ENCODE results near the gene CEP72. TPM values are rescaled to one million over a fixed set of nuclear protein-coding genes. Genes with fewer than 3 reads are reported as not detected.

The CEP72 gene
- total RNA-seq, 1 experiment from 2014 or later, result 33.2 TPM

DNA sequence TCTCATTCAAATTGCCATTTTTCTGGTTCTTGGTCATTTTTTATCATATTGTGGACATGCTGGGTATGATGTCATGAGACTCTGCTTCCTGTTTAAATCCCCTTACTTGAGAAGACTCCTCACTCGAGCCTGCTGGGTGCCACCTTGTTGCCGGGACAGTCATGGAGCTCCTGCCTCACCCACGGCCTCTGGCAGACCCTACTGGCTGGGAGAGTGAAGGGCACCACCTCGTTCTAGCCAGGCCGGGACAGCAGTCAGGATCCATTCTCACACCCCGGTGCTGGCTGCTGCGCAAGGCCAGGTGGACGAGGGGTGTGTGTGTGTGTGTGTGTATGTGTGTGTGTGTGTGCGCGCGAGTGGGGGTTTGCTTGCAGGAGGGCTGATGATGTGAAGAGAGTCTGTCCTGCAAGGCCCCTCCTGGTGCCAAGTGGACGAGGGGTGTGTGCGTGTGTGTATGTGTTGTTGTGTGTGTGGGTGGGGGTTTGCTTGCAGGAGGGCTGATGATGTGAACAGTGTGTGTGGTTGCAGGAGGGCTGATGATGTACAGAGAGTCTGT is 4.4 kb downstream of the CEP72 start:
- DNase-seq (ENCODE audit: low read depth, low spot score), result no peak
- TF ChIP-seq CTCF (IDR thresholded peaks at IDR 0.05), result no peak
- TF ChIP-seq TCF7L2 (IDR thresholded peaks at IDR 0.05; ENCODE audit: low read depth, low read length), result no peak
- TF ChIP-seq SIN3A (IDR thresholded peaks at IDR 0.05; ENCODE audit: borderline replicate concordance, insufficient read depth, low read depth, low read length), result no peak
- TF ChIP-seq, protein P1, sequence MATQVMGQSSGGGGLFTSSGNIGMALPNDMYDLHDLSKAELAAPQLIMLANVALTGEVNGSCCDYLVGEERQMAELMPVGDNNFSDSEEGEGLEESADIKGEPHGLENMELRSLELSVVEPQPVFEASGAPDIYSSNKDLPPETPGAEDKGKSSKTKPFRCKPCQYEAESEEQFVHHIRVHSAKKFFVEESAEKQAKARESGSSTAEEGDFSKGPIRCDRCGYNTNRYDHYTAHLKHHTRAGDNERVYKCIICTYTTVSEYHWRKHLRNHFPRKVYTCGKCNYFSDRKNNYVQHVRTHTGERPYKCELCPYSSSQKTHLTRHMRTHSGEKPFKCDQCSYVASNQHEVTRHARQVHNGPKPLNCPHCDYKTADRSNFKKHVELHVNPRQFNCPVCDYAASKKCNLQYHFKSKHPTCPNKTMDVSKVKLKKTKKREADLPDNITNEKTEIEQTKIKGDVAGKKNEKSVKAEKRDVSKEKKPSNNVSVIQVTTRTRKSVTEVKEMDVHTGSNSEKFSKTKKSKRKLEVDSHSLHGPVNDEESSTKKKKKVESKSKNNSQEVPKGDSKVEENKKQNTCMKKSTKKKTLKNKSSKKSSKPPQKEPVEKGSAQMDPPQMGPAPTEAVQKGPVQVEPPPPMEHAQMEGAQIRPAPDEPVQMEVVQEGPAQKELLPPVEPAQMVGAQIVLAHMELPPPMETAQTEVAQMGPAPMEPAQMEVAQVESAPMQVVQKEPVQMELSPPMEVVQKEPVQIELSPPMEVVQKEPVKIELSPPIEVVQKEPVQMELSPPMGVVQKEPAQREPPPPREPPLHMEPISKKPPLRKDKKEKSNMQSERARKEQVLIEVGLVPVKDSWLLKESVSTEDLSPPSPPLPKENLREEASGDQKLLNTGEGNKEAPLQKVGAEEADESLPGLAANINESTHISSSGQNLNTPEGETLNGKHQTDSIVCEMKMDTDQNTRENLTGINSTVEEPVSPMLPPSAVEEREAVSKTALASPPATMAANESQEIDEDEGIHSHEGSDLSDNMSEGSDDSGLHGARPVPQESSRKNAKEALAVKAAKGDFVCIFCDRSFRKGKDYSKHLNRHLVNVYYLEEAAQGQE (IDR thresholded peaks at IDR 0.05; ENCODE audit: insufficient read depth in 1 of 2, low read depth in 2 of 2, low read length in 1 of 2), result no peak
- no peak for TF ChIP-seq POLR2AphosphoS5 (IDR thresholded peaks at IDR 0.05; ENCODE audit: low read depth, low read length)
- intact Hi-C loops (cut with micrococcal nuclease; ENCODE audit: unreplicated experiment) (loop anchor here (10.0 kb wide), 1 partner anchor 142 kb away; no protein-coding TSS in a partner anchor), in situ Hi-C loops (cut with HindIII; ENCODE audit: low pct_unique_long_range_greater_than_20kb, low sequenced_read_pairs) (no loop called here)
- Histone ChIP-seq H3K9me3 (ENCODE audit: control insufficient read depth, insufficient read depth, low read depth, low read length) (no peaks in the 10 kb centered on the region), H3K27ac (ENCODE audit: low read length) (no peak overlapping the region), H3K4me1 (ENCODE audit: control insufficient read depth, insufficient read depth, low read length) (0 out of 2 replicates have a peak, but pooled peaks cover 2% of the 10 kb centered on the region), H3K36me3 (ENCODE audit: control insufficient read depth, insufficient read depth, low read length) (peaks cover 12% of the 10 kb centered on the region), H3K4me3 (ENCODE audit: low read depth in 2 of 2, low read length in 2 of 2) (no peak overlapping the region), H3K27me3 (ENCODE audit: control insufficient read depth, insufficient read depth, low read length) (no peaks in the 10 kb centered on the region)
- CTCF ChIA-PET, result no interaction called here
- POLR2A ChIA-PET, result no interaction called here
- no peak for ATAC-seq
- no TSS peak for BruUV-seq (replicated peaks)

- no peak for DNase-seq (ENCODE audit: low read depth, low spot score)
- no TSS peak for BruUV-seq (replicated peaks)
- TF ChIP-seq CTCF (IDR thresholded peaks at IDR 0.05) (no peak), POLR2AphosphoS5 (IDR thresholded peaks at IDR 0.05; ENCODE audit: low read depth, low read length) (no peak)
- CTCF ChIA-PET, result no interaction called here
- peaks cover 12% of the 10 kb centered on the region for H3K36me3 ChIP-seq (ENCODE audit: control insufficient read depth, insufficient read depth, low read length)
- POLR2A ChIA-PET, result no interaction called here
- in situ Hi-C loops (cut with HindIII; ENCODE audit: low pct_unique_long_range_greater_than_20kb, low sequenced_read_pairs), result no loop called here
- H3K4me3 ChIP-seq (ENCODE audit: low read depth in 2 of 2, low read length in 2 of 2), result no peak overlapping the region
- no peaks in the 10 kb centered on the region for H3K9me3 ChIP-seq (ENCODE audit: control insufficient read depth, insufficient read depth, low read depth, low read length)
- H3K27ac ChIP-seq (ENCODE audit: low read length), result no peak overlapping the region
- H3K4me1 ChIP-seq (ENCODE audit: control insufficient read depth, insufficient read depth, low read length), result 0 out of 2 replicates have a peak, but pooled peaks cover 2% of the 10 kb centered on the region
- ATAC-seq, result no peak
- H3K27me3 ChIP-seq (ENCODE audit: control insufficient read depth, insufficient read depth, low read length), result no peaks in the 10 kb centered on the region
- intact Hi-C loops (cut with micrococcal nuclease; ENCODE audit: unreplicated experiment), result loop anchor here (10.0 kb wide), 1 partner anchor 143 kb away; no protein-coding TSS in a partner anchor
Observed at GRCh38 chr5:617896-618295, 5.8 kb downstream of the CEP72 start.
